SU-DHL-6 (cell line): ENCODE measurements around the gene MARK2.
A peak's percentile ranks its signal among the peaks of the same experiment; 100 is the strongest.

Experiments
- H2AFZ ChIP-seq: fragments of 200-600 bp; sonication (generic); 2 replicates; pipeline ENCODE4 v1.6.1; 2014; ENCODE audit warnings: low read depth, mild to moderate bottlenecking, moderate library complexity, mixed read lengths, antibody characterized with exemption, low read length; ENCODE audit not compliant: severe bottlenecking
- H3F3A ChIP-seq: fragments of 200-600 bp; shearing (Covaris generic); 2 replicates; pipeline ENCODE4 v1.6.0; 2016; ENCODE audit warnings: antibody characterized with exemption, mild to moderate bottlenecking; ENCODE audit not compliant: insufficient read depth
- H3K27ac ChIP-seq: fragments of 200-600 bp; sonication (generic); 2 replicates; pipeline ENCODE4 v1.5.1; 2016; ENCODE audit warnings: low read depth, mild to moderate bottlenecking, low read length, moderate library complexity, mixed read lengths
- H3K27me3 ChIP-seq: fragments of 200-600 bp; sonication (generic), shearing (Covaris generic); 2 replicates; pipeline ENCODE4 v1.6.0; 2014; ENCODE audit warnings: mild to moderate bottlenecking, low read length
- H3K36me3 ChIP-seq: fragments of 200-600 bp; sonication (generic); 2 replicates; pipeline ENCODE4 v1.6.1; 2014; ENCODE audit warnings: mild to moderate bottlenecking, low read length, mixed read lengths
- H3K4me2 ChIP-seq: fragments of 300-600, 200-600 bp; shearing (Covaris generic), sonication (generic); 2 replicates; pipeline ENCODE4 v1.6.0; 2014; ENCODE audit warnings: low read length, low read depth, mild to moderate bottlenecking; ENCODE audit not compliant: poor library complexity, severe bottlenecking
- H3K4me3 ChIP-seq: fragments of 200-600 bp; sonication (generic); 2 replicates; pipeline ENCODE4 v1.5.1; 2014; ENCODE audit warnings: antibody characterized with exemption, low read length, mild to moderate bottlenecking, mixed read lengths; ENCODE audit not compliant: insufficient read depth, poor library complexity, severe bottlenecking
- H3K79me2 ChIP-seq: fragments of 200-600 bp; sonication (generic); 2 replicates; pipeline ENCODE4 v1.6.1; 2014; ENCODE audit warnings: mild to moderate bottlenecking, low read length, moderate library complexity; ENCODE audit not compliant: insufficient read depth
- H3K9ac ChIP-seq: fragments of 200-600 bp; sonication (generic); 2 replicates; pipeline ENCODE4 v1.7.0; 2014; ENCODE audit warnings: mild to moderate bottlenecking, low read length
- H3K9me2 ChIP-seq: fragments of 200-600 bp; sonication (generic); replicated peaks from 2 replicates; pipeline ENCODE4 v1.6.1; 2014; ENCODE audit warnings: low read length; ENCODE audit not compliant: insufficient read depth
- H3K9me3 ChIP-seq: fragments of 200-600 bp; sonication (generic); 2 replicates; pipeline ENCODE4 v1.6.1; 2014; ENCODE audit warnings: low read length, mixed read lengths; ENCODE audit not compliant: insufficient read depth
- H4K20me1 ChIP-seq: fragments of 200-600 bp; sonication (generic); 2 replicates; pipeline ENCODE4 v1.6.1; 2014; ENCODE audit warnings: low read depth, mild to moderate bottlenecking, antibody characterized with exemption, low read length, moderate library complexity, mixed read lengths
- CTCF ChIP-seq: fragments of 200-600 bp; sonication (generic); IDR thresholded peaks from one replicate; pipeline ENCODE4 v1.5.1; 2017; ENCODE audit warnings: antibody characterized with exemption, mild to moderate bottlenecking, low read length, moderate library complexity; ENCODE audit not compliant: insufficient read depth, poor library complexity, severe bottlenecking
- EZH2phosphoT487 ChIP-seq: fragments of 200-600 bp; sonication (generic), shearing (Covaris generic); conservative IDR thresholded peaks from 2 replicates; pipeline ENCODE4 v1.6.1; 2018; ENCODE audit warnings: mild to moderate bottlenecking, antibody characterized with exemption, low read length, moderate library complexity, mixed read lengths

MARK2 gene

GRCh38 chr11:63945477-63946163, 106.7 kb downstream of the MARK2 start:
- Histone ChIP-seq H2AFZ (no peak overlapping the region), H3K79me2 (peaks cover 33% of the 10 kb centered on the region), H3K9me3 (no peaks in the 10 kb centered on the region), H3K27me3 (no peaks in the 10 kb centered on the region), H3K9ac (no peak overlapping the region), H3K4me2 (no peak overlapping the region), H3F3A (peaks cover 4% of the 10 kb centered on the region), H3K36me3 (no peaks in the 10 kb centered on the region; the same call in 1 of the 2 replicates), H3K9me2 (no peaks in the 10 kb centered on the region), H4K20me1 (no peaks in the 10 kb centered on the region), H3K27ac (no peak overlapping the region), H3K4me3 (no peak overlapping the region)
- TF ChIP-seq EZH2phosphoT487 (no peak), CTCF (peak; percentile 63)

- H3K27me3 ChIP-seq: no peaks in the 10 kb centered on the region
- H3F3A ChIP-seq: no peaks in the 10 kb centered on the region
- no peaks in the 10 kb centered on the region for H3K9me3 ChIP-seq
- no peak overlapping the region for H3K9ac ChIP-seq
- no peak overlapping the region for H3K4me2 ChIP-seq
- H3K9me2 ChIP-seq: no peaks in the 10 kb centered on the region
- no peak overlapping the region for H3K4me3 ChIP-seq
- H3K27ac ChIP-seq: no peak overlapping the region
- H2AFZ ChIP-seq: no peak overlapping the region
- no peaks in the 10 kb centered on the region for H4K20me1 ChIP-seq
- H3K79me2 ChIP-seq: no peaks in the 10 kb centered on the region
- TF ChIP-seq CTCF (no peak), EZH2phosphoT487 (no peak)
- peaks cover 3% of the 10 kb centered on the region; the same call in 1 of the 2 replicates for H3K36me3 ChIP-seq
Measured at GRCh38 chr11:63951779-63952536, 113.0 kb downstream of the MARK2 start.

- Histone ChIP-seq H3K4me3 (no peak overlapping the region), H4K20me1 (no peaks in the 10 kb centered on the region; the same call in 1 of the 2 replicates), H3K9me3 (no peaks in the 10 kb centered on the region), H2AFZ (no peak overlapping the region), H3K27ac (no peak overlapping the region), H3F3A (no peaks in the 10 kb centered on the region), H3K79me2 (no peaks in the 10 kb centered on the region), H3K9me2 (no peaks in the 10 kb centered on the region), H3K4me2 (no peak overlapping the region), H3K36me3 (peaks cover 3% of the 10 kb centered on the region; the same call in 1 of the 2 replicates), H3K27me3 (no peaks in the 10 kb centered on the region), H3K9ac (no peak overlapping the region)
- no peak for TF ChIP-seq CTCF
- TF ChIP-seq EZH2phosphoT487: no peak
Measured at GRCh38 chr11:63952570-63952969, 113.7 kb downstream of the MARK2 start.
